ENCODE results near the gene SLC35D3.
A peak's percentile ranks its signal among the peaks of the same experiment; 100 is the strongest.
"Not testable (repeated sequence)": the region's sequence is repeated elsewhere in the genome, so short reads cannot be mapped to it uniquely, and the experiment has no call there.

SLC35D3 gene

GRCh38 chr6:136921936-136922684 is at the start of gene SLC35D3:
TSS of gene SLC35D3 (plus strand) at chr6:136922301. CDS start at chr6:136922429, 128 bp downstream.
- peak; percentile 59 for DNase-seq (ENCODE audit: low spot score)

GRCh38 chr6:136873748-136874147 is 48.4 kb upstream of the SLC35D3 start:
- no peak for DNase-seq (ENCODE audit: low spot score)

- DNase-seq (ENCODE audit: low spot score): not testable (repeated sequence)
Observed at GRCh38 chr6:136876469-136876868, 45.6 kb upstream of the SLC35D3 start.

- DNase-seq (ENCODE audit: low spot score): no peak
Observed at GRCh38 chr6:136880748-136881460, 41.2 kb upstream of the SLC35D3 start.

- no peak for DNase-seq (ENCODE audit: low spot score)
Observed at GRCh38 chr6:136886091-136886490, 36.0 kb upstream of the SLC35D3 start.

- no peak for DNase-seq (ENCODE audit: low spot score)
Observed at GRCh38 chr6:136887953-136888352, 34.1 kb upstream of the SLC35D3 start.

- no peak for DNase-seq (ENCODE audit: low spot score)
Observed at GRCh38 chr6:136889271-136890193, 32.6 kb upstream of the SLC35D3 start.

- no peak for DNase-seq (ENCODE audit: low spot score)
Observed at GRCh38 chr6:136890194-136890839, 31.8 kb upstream of the SLC35D3 start.

GRCh38 chr6:136890986-136891385 is 31.1 kb upstream of the SLC35D3 start:
- no peak for DNase-seq (ENCODE audit: low spot score)

GRCh38 chr6:136893187-136893586 is 28.9 kb upstream of the SLC35D3 start:
- DNase-seq (ENCODE audit: low spot score): no peak

GRCh38 chr6:136895901-136896300 is 26.2 kb upstream of the SLC35D3 start:
- DNase-seq (ENCODE audit: low spot score): no peak

GRCh38 chr6:136897071-136897470 is 25.0 kb upstream of the SLC35D3 start:
- no peak for DNase-seq (ENCODE audit: low spot score)

GRCh38 chr6:136901212-136901784 is 20.8 kb upstream of the SLC35D3 start:
- no peak for DNase-seq (ENCODE audit: low spot score)

- not testable (repeated sequence) for DNase-seq (ENCODE audit: low spot score)
Observed at GRCh38 chr6:136904477-136904876, 17.6 kb upstream of the SLC35D3 start.

- no peak for DNase-seq (ENCODE audit: low spot score)
Observed at GRCh38 chr6:136914947-136915346, 7.2 kb upstream of the SLC35D3 start.

- DNase-seq (ENCODE audit: low spot score): no peak
Observed at GRCh38 chr6:136918706-136919105, 3.4 kb upstream of the SLC35D3 start.

GRCh38 chr6:136920216-136920615 is 1.9 kb upstream of the SLC35D3 start:
- no peak for DNase-seq (ENCODE audit: low spot score)

- DNase-seq (ENCODE audit: low spot score): peak; percentile 36
Observed at GRCh38 chr6:136920671-136921380, 1.3 kb upstream of the SLC35D3 start.

GRCh38 chr6:136921381-136921935 is 643 bp upstream of the SLC35D3 start:
- DNase-seq (ENCODE audit: low spot score): peak; percentile 57

GRCh38 chr6:136922685-136923006 is 545 bp downstream of the SLC35D3 start:
- no peak for DNase-seq (ENCODE audit: low spot score)
